ENCODE results near the gene IQCF2. TPM values are rescaled to one million over a fixed set of nuclear protein-coding genes. Genes with fewer than 3 reads are reported as not detected.
"Not testable (repeated sequence)": the region's sequence is repeated elsewhere in the genome, so short reads cannot be mapped to it uniquely, and the experiment has no call there.

IQCF2 gene
- total RNA-seq, 1 experiment from 2014 or later: not detected

- no peak for DNase-seq (ENCODE audit: low read depth)
Observed at GRCh38 chr3:51876186-51876585, 14.8 kb downstream of the IQCF2 start.

- peak; percentile 42 for DNase-seq (ENCODE audit: low read depth)
Observed at GRCh38 chr3:51879937-51880336, 18.5 kb downstream of the IQCF2 start.

- no peak for DNase-seq (ENCODE audit: low read depth)
Observed at GRCh38 chr3:51886447-51886846, 25.0 kb downstream of the IQCF2 start.

- DNase-seq (ENCODE audit: low read depth): no peak
Observed at GRCh38 chr3:51887620-51888019, 26.2 kb downstream of the IQCF2 start.

GRCh38 chr3:51888463-51889105 is 27.2 kb downstream of the IQCF2 start:
- no peak for DNase-seq (ENCODE audit: low read depth)

- no peak for DNase-seq (ENCODE audit: low read depth)
Observed at GRCh38 chr3:51891242-51892039, 30.0 kb downstream of the IQCF2 start.

- no peak for DNase-seq (ENCODE audit: low read depth)
Observed at GRCh38 chr3:51894391-51894790, 33.0 kb downstream of the IQCF2 start.

GRCh38 chr3:51894939-51895338 is 33.5 kb downstream of the IQCF2 start:
- no peak for DNase-seq (ENCODE audit: low read depth)

GRCh38 chr3:51896607-51897305 is 35.3 kb downstream of the IQCF2 start:
- DNase-seq (ENCODE audit: low read depth): no peak

GRCh38 chr3:51897391-51897790 is 36.0 kb downstream of the IQCF2 start:
- DNase-seq (ENCODE audit: low read depth): no peak

GRCh38 chr3:51900043-51900442 is 38.6 kb downstream of the IQCF2 start:
- not testable (repeated sequence) for DNase-seq (ENCODE audit: low read depth)

- not testable (repeated sequence) for DNase-seq (ENCODE audit: low read depth)
Observed at GRCh38 chr3:51902361-51902760, 40.9 kb downstream of the IQCF2 start.

GRCh38 chr3:51904034-51904823 is 42.8 kb downstream of the IQCF2 start:
- no peak for DNase-seq (ENCODE audit: low read depth)

GRCh38 chr3:51908026-51908425 is 46.6 kb downstream of the IQCF2 start:
- no peak for DNase-seq (ENCODE audit: low read depth)

Other genes with a start within 250 kb of the IQCF2 start
- gene TEX264, start 190.4 kb upstream of the IQCF2 start, total RNA-seq (2014; rRNA removed; shearing (Covaris generic)): 67.9 and 70.5 TPM in 2 replicates
- gene GRM2, start 154.5 kb upstream of the IQCF2 start, total RNA-seq (2014; rRNA removed; shearing (Covaris generic)): 0.10 and 0.12 TPM in 2 replicates
- gene IQCF6, start 82.4 kb upstream of the IQCF2 start, total RNA-seq (2014; rRNA removed; shearing (Covaris generic)): not detected in 2 replicates
- gene IQCF5, start 14.0 kb downstream of the IQCF2 start, total RNA-seq (2014; rRNA removed; shearing (Covaris generic)): not detected in 2 replicates
- not detected in 2 replicates for gene IQCF1, start 41.7 kb downstream of the IQCF2 start, total RNA-seq (2014; rRNA removed; shearing (Covaris generic))
- gene RRP9, start 80.3 kb downstream of the IQCF2 start, total RNA-seq (2014; rRNA removed; shearing (Covaris generic)): 29.0 and 37.6 TPM in 2 replicates
- 31.4 and 34.0 TPM in 2 replicates for gene PARP3, start 80.7 kb downstream of the IQCF2 start, total RNA-seq (2014; rRNA removed; shearing (Covaris generic))
- gene GPR62, start 93.8 kb downstream of the IQCF2 start, total RNA-seq (2014; rRNA removed; shearing (Covaris generic)): not detected in 2 replicates
- 65.7 and 72.5 TPM in 2 replicates for gene PCBP4, start 105.8 kb downstream of the IQCF2 start, total RNA-seq (2014; rRNA removed; shearing (Covaris generic))
- gene ABHD14B, start 112.4 kb downstream of the IQCF2 start, total RNA-seq (2014; rRNA removed; shearing (Covaris generic)): 36.8 and 37.5 TPM in 2 replicates
- gene ABHD14A, start 113.4 kb downstream of the IQCF2 start, total RNA-seq (2014; rRNA removed; shearing (Covaris generic)): 21.9 and 29.1 TPM in 2 replicates
- gene ACY1, start 121.9 kb downstream of the IQCF2 start, total RNA-seq (2014; rRNA removed; shearing (Covaris generic)): 50.0 and 55.1 TPM in 2 replicates
- gene RPL29, start 134.3 kb downstream of the IQCF2 start, total RNA-seq (2014; rRNA removed; shearing (Covaris generic)): 1,313 and 1,434 TPM in 2 replicates
- gene DUSP7, start 195.0 kb downstream of the IQCF2 start, total RNA-seq (2014; rRNA removed; shearing (Covaris generic)): 16.9 and 18.5 TPM in 2 replicates